Ascending aorta (tissue), 2 donors: Measurements from ENCODE around the gene LIAS. TPM values are rescaled to one million over a fixed set of nuclear protein-coding genes. Genes with fewer than 3 reads are reported as not detected.
"Not testable (repeated sequence)": the region's sequence is repeated elsewhere in the genome, so short reads cannot be mapped to it uniquely, and the experiment has no call there.

ENCODE experiments used
- DNase-seq, 2 donors: peaks; one replicate each; pipeline ENCODE4 v3.0.0-alpha.2; 2019; ENCODE audit warnings: low spot score in 2 of 2
- H3K27ac ChIP-seq, 2 donors: fragments of 200-600 bp; sonication (generic); one replicate each; pipeline ENCODE4 v1.5.1; 2016 to 2017; ENCODE audit warnings: mild to moderate bottlenecking in 1 of 2
- H3K27me3 ChIP-seq: fragments of 200-600 bp; sonication (generic); one replicate; pipeline ENCODE4 v1.5.1; 2017
- H3K36me3 ChIP-seq, 2 donors: fragments of 200-600 bp; sonication (generic); one replicate each; pipeline ENCODE4 v1.5.1; 2016
- H3K4me1 ChIP-seq, 2 donors: fragments of 200-600 bp; sonication (generic); one replicate each; pipeline ENCODE4 v1.5.1; 2016 to 2017; ENCODE audit warnings: mild to moderate bottlenecking in 1 of 2
- H3K4me3 ChIP-seq, 2 donors: fragments of 200-600 bp; sonication (generic); one replicate each; pipeline ENCODE4 v1.5.1; 2016 to 2017; ENCODE audit warnings: mild to moderate bottlenecking in 1 of 2
- H3K9me3 ChIP-seq, 2 donors: fragments of 200-600 bp; sonication (generic); one replicate each; pipeline ENCODE4 v1.5.1; 2016
- intact Hi-C: fragments of 100-400 bp; cut with DNase I; formaldehyde crosslinking; loops from one replicate; pipeline ENCODE4 v1.15.1; 2023
- total RNA-seq: library from RNA; depleted of rRNA; stranded (reverse); fragments of >200 nt; gene quantifications from one replicate; pipeline ENCODE4 v1.1.0, GENCODE V29; 2016
- TF ChIP-seq, protein P1 (sequence below), 3 experiments: fragments of 200-600 bp in 2 of 3; fragments of 450-650 bp in 1 of 3; sonication (generic) in 2 of 3; IDR thresholded peaks; one replicate each; pipeline ENCODE4 v1.5.1; 2016 to 2019; ENCODE audit warnings: antibody characterized with exemption in 3 of 3, mild to moderate bottlenecking in 1 of 3, moderate library complexity in 1 of 3

LIAS gene
- total RNA-seq: 2.9 TPM

GRCh38 chr4:39458505-39459300, at the start of gene LIAS, which contains the start of gene RPL9:
TSS of gene LIAS (plus strand) at chr4:39459056. CDS start at chr4:39459118, 62 bp downstream.
TSS of gene RPL9 (minus strand) at chr4:39458922. CDS start at chr4:39458439, 483 bp downstream.
- Histone ChIP-seq H3K27me3 (no peaks in the 10 kb centered on the region), H3K36me3 (peaks cover 39 to 49% of the 10 kb centered on the region in 2 donors), H3K4me3 (peak within 1 kb of the TSS; percentile 82 to 96), H3K4me1 (peaks cover 2 to 16% of the 10 kb centered on the region in 2 donors), H3K9me3 (no peaks in the 10 kb centered on the region), H3K27ac (peak within 1 kb of the TSS; percentile 96 to 98)
- DNase-seq: peak; percentile 90 to 98
- intact Hi-C loops: loop anchor here (1.0 to 5.0 kb wide), 8 partner anchors 68 to 1771 kb away; partner anchors contain the start of genes KLF3, N4BP2, PDS5A and RELL1
- TF ChIP-seq, protein P1, sequence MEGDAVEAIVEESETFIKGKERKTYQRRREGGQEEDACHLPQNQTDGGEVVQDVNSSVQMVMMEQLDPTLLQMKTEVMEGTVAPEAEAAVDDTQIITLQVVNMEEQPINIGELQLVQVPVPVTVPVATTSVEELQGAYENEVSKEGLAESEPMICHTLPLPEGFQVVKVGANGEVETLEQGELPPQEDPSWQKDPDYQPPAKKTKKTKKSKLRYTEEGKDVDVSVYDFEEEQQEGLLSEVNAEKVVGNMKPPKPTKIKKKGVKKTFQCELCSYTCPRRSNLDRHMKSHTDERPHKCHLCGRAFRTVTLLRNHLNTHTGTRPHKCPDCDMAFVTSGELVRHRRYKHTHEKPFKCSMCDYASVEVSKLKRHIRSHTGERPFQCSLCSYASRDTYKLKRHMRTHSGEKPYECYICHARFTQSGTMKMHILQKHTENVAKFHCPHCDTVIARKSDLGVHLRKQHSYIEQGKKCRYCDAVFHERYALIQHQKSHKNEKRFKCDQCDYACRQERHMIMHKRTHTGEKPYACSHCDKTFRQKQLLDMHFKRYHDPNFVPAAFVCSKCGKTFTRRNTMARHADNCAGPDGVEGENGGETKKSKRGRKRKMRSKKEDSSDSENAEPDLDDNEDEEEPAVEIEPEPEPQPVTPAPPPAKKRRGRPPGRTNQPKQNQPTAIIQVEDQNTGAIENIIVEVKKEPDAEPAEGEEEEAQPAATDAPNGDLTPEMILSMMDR (IDR thresholded peaks at IDR 0.05): peak in 1 of 3 experiments; percentile 24

DNA sequence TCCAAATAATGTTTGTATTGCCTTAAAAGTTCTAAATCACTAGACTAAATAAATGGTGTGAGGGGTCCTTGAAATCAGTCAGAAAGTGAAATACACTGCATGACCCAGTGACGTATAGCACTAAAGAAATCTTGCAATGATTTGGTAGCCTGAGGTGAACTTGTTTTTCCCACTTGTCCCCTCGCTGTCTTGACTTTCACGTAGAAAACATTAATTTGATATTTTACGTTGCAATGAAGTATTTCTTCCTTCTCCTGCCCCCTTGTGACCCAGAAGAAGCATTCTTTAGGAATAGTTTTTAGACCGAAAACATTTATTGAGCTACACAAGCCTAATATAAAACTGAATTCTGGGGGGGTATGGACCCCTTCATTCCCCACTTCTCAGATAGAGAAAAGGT, 48.4 kb upstream of the LIAS start:
- H3K4me3 ChIP-seq: no peak overlapping the region
- no peaks in the 10 kb centered on the region for H3K27me3 ChIP-seq
- no peaks in the 10 kb centered on the region for H3K4me1 ChIP-seq
- H3K9me3 ChIP-seq: no peaks in the 10 kb centered on the region
- TF ChIP-seq, protein P1 (IDR thresholded peaks at IDR 0.05): peak in 1 of 3 experiments; percentile 18
- no peaks in the 10 kb centered on the region for H3K36me3 ChIP-seq
- no peak overlapping the region for H3K27ac ChIP-seq
- intact Hi-C loops: no loop called here
- DNase-seq: no peak

- H3K4me3 ChIP-seq, DNase-seq, intact Hi-C loops, H3K27me3 ChIP-seq, H3K9me3 ChIP-seq, H3K36me3 ChIP-seq, H3K27ac ChIP-seq, H3K4me1 ChIP-seq: not testable (repeated sequence)
These were observed 47.3 kb upstream of the LIAS start for GRCh38 chr4:39411561-39411960.

- TF ChIP-seq, protein P1 (IDR thresholded peaks at IDR 0.05): no peak
- H3K9me3 ChIP-seq: no peaks in the 10 kb centered on the region
- H3K27me3 ChIP-seq: no peaks in the 10 kb centered on the region
- H3K36me3 ChIP-seq: no peaks in the 10 kb centered on the region
- no peaks in the 10 kb centered on the region for H3K4me1 ChIP-seq
- no peak overlapping the region for H3K4me3 ChIP-seq
- no peak overlapping the region for H3K27ac ChIP-seq
- intact Hi-C loops: no loop called here
- DNase-seq: no peak
These were observed 43.1 kb upstream of the LIAS start for GRCh38 chr4:39415678-39416283.

DNA sequence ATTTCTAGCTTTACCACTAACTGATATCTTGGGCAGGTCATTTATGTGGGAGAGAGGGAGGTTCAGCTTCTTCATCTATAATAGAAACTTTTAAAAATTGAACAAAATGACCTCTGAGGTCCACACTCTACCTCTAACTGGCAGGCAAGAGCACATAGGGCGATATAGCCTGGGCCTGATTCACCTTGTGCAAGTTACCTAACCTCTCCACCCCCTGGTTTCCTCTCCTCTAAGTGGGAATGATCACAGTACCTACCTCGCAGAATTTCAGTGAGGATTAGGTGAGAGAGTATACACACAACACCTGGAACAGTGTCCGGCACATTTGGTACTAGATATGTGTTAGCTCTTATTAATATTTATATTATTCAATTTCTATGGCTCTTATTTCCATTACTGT, 36.6 kb upstream of the LIAS start:
- Histone ChIP-seq H3K27ac (no peak overlapping the region), H3K27me3 (no peaks in the 10 kb centered on the region), H3K4me3 (no peak overlapping the region), H3K4me1 (no peaks in the 10 kb centered on the region), H3K9me3 (no peaks in the 10 kb centered on the region), H3K36me3 (no peaks in the 10 kb centered on the region)
- TF ChIP-seq, protein P1 (IDR thresholded peaks at IDR 0.05): no peak
- intact Hi-C loops: no loop called here
- no peak for DNase-seq

GRCh38 chr4:39425297-39425696, 33.6 kb upstream of the LIAS start:
- H3K27ac ChIP-seq, H3K4me1 ChIP-seq, H3K36me3 ChIP-seq, H3K9me3 ChIP-seq, DNase-seq, H3K27me3 ChIP-seq, intact Hi-C loops, H3K4me3 ChIP-seq: not testable (repeated sequence)
